Left renal pelvis (tissue), 4 donors: ENCODE measurements around the gene ZNF786. TPM values are rescaled to one million over a fixed set of nuclear protein-coding genes. Genes with fewer than 3 reads are reported as not detected.
"Not testable (repeated sequence)": the region's sequence is repeated elsewhere in the genome, so short reads cannot be mapped to it uniquely, and the experiment has no call there.

Experiments used
- DNase-seq, 4 donors: peaks; one replicate each; pipeline ENCODE4 v3.0.0-alpha.2; 2013; ENCODE audit warnings: low read depth in 4 of 4, low spot score in 3 of 4
- polyA plus RNA-seq, 4 donors: library from polyadenylated mRNA; unstranded; fragments of 120-200 nt; gene quantifications; one replicate each; pipeline ENCODE4 v1.2.1, GENCODE V29; 2013; ENCODE audit not compliant: insufficient read length in 4 of 4

The ZNF786 gene
- 10 to 100 TPM in 2 of 4 donors, 1 to 10 TPM in 2; 7.3 to 11.1 (median 9.9) TPM for polyA plus RNA-seq

- peak; percentile 81 to 94 (median 90) for DNase-seq
These were observed at the start of gene ZNF786 for GRCh38 chr7:149090397-149091195. TSS of gene ZNF786 (minus strand) at chr7:149090718. CDS start at chr7:149090640, 78 bp downstream.

GRCh38 chr7:149136118-149136517 lies 45.6 kb upstream of the ZNF786 start:
- no peak for DNase-seq

GRCh38 chr7:149133028-149133710 lies 42.7 kb upstream of the ZNF786 start:
- no peak for DNase-seq

GRCh38 chr7:149130572-149131198 lies 40.2 kb upstream of the ZNF786 start:
- DNase-seq, result no peak

- no peak for DNase-seq
These were observed 36.2 kb upstream of the ZNF786 start for GRCh38 chr7:149126662-149127266.

- peak; percentile 86 to 90 (median 87) for DNase-seq
These were observed 35.5 kb upstream of the ZNF786 start, which contains the start of gene ZNF425 for GRCh38 chr7:149125863-149126661. TSS of gene ZNF425 (minus strand) at chr7:149126324. CDS start at chr7:149126213, 111 bp downstream.

GRCh38 chr7:149125189-149125862 lies 34.8 kb upstream of the ZNF786 start:
- no peak for DNase-seq

- no peak for DNase-seq
These were observed 19.5 kb upstream of the ZNF786 start for GRCh38 chr7:149109969-149110368.

- no peak for DNase-seq
These were observed 14.2 kb upstream of the ZNF786 start for GRCh38 chr7:149104749-149105148.

- DNase-seq, result no peak
These were observed 13.7 kb upstream of the ZNF786 start for GRCh38 chr7:149104214-149104613.

GRCh38 chr7:149103424-149103823 lies 12.9 kb upstream of the ZNF786 start:
- no peak for DNase-seq

GRCh38 chr7:149102666-149103065 lies 12.1 kb upstream of the ZNF786 start:
- DNase-seq, result no peak

GRCh38 chr7:149100821-149101220 lies 10.3 kb upstream of the ZNF786 start:
- DNase-seq, result no peak

- no peak for DNase-seq
These were observed 8.5 kb upstream of the ZNF786 start for GRCh38 chr7:149099058-149099457.

GRCh38 chr7:149097088-149097487 lies 6.6 kb upstream of the ZNF786 start:
- DNase-seq, result no peak

GRCh38 chr7:149093228-149093627 lies 2.7 kb upstream of the ZNF786 start:
- no peak for DNase-seq

- DNase-seq, result not testable (repeated sequence)
These were observed 1.7 kb upstream of the ZNF786 start for GRCh38 chr7:149092244-149092643.

GRCh38 chr7:149087376-149087775 lies 3.1 kb downstream of the ZNF786 start:
- no peak for DNase-seq

- DNase-seq, result no peak
These were observed 4.7 kb downstream of the ZNF786 start for GRCh38 chr7:149085866-149086265.
